GM18526 (cell line): Measurements from ENCODE around the gene BRF1.

Source experiments
- POLR2A ChIP-seq: IDR thresholded peaks from 3 replicates; pipeline ENCODE4 v1.6.1; 2011; ENCODE audit not compliant: insufficient read length; ENCODE audit errors: extremely low read depth

The BRF1 gene

DNA sequence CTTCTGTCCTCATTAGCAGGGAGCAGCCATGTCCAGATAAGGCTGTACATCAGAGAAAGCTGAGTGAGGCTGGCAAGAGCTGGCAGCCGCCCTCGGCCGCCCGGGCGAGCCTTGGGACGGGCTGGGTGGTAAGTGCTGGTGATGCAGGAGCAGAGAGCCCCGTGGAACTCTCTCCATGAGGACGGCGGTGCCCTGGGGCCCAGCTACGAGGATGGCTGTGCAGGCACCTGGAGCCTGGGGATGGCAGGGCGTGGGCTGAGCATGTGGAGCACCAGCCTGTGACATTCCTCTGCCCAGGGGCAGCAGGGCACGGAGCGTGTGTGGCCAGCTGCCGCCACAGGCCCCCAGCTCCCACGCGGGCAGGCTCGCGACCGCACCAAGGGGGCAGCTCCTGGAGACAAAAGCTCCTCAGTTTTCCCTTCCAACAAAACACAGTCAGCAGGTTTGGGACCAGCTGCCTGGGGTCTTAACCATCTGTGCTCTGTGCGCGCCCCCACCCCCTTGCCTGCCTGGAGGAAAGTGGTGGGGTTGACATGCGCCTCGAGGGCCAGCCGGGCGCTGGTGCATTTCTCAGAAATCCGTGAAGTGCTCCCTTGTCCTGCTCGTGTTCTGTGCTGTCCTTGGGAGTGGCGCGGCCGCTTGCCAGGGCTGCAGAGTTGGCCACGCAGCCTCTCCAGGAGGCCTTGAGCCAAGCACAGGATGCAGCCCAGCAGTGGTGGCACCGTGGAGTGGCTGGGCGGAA, 35.1 kb upstream of the BRF1 start:
- no peak for TF ChIP-seq POLR2A

DNA sequence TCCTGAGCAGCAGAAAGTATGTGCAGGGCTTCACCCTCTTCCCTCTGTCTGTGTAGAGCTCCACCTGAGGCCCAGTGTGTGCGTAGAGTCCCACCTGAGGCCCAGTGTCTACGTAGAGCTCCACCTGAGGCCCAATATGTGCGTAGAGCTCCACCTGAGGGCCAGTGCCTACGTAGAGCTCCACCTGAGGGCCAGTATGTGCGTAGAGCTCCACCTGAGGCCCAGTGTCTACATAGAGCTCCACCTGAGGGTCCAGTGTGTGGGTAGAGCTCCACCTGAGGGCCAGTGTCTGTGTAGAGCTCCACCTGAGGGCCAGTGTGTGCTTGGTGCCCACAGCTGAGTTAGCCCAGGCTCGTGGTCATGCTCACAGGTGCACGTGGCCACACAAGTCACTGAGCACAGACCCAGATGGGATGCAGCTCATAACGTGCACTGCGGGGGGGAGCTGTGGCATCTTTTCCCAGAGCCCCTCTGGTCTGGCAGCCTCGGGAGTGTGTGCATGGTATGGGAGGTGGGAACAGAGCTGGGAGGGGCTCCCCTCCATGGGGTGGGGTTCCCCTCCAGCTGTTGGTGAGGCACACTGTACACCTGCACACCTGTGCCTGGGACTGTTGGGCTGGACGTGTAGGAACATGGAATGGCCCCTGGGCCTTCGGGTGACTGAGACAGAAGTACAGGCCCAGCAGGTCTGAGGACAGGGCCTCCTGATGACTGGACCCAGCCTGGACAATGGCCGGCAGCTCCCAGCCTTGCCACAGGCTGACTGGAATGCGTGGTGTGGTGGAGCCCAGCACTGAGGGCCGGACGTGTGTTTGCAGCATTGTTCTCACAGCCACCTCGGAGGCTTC, 33.8 kb upstream of the BRF1 start:
- TF ChIP-seq POLR2A: no peak

DNA sequence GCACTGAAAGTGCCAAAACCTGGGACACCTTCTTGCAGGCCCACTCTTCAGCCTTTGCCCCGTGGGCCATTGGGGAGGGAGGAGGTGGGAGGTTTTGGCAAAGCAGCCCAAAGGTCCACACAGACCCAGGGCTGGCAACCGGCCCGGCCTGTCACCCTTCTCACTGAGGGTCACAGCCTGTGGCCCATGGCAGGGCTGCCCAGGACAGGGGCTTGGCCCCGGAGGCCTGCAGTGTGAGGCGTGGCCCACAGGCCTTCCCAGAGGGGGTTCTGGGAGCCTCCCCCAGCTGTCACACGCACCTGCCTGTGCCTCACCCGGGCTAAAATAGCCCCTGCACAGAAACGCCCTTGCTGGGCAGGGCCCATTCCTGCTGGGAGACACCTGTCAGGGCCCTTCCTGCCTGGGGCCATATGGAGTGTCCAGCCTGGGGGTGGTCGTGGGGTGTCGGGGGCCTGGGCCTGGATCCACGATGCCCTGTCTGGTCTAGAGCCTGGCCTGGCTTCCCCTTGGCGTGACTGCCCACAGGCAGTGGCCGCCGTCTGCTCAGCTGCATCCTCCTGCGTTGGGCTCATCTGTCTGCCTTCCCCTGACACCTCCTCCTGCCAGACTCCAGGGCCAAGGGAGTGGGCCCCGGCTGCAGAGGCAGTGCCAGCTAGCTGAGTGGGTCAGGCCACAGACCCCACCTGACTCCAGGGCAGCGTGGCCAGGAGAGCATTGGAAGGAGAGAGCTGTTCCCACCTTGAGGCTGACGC, 33.0 kb upstream of the BRF1 start:
- TF ChIP-seq POLR2A: no peak

DNA sequence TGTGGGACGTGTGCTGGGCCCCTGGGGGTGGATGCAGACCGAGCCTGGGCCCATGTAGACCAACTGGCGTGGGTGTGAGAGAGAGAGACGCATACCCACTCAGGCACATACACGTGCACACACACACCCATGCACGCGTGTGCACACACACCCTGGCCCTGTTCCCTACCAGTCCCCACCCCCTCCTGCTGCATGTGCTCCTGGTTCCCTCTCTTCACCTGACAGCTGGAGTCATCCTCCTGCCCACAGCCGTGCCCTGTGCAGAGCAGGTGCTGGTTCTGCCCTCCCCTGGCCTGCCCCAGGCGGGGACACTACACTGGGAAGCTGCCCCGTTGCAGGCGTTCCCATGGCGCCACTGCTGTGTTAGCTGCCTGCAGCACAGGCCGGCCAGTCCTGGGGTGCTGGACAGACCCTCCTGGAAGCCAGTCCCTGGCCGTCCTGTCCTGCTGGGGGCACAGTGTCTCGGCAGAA, 32.3 kb upstream of the BRF1 start:
- TF ChIP-seq POLR2A: no peak

DNA sequence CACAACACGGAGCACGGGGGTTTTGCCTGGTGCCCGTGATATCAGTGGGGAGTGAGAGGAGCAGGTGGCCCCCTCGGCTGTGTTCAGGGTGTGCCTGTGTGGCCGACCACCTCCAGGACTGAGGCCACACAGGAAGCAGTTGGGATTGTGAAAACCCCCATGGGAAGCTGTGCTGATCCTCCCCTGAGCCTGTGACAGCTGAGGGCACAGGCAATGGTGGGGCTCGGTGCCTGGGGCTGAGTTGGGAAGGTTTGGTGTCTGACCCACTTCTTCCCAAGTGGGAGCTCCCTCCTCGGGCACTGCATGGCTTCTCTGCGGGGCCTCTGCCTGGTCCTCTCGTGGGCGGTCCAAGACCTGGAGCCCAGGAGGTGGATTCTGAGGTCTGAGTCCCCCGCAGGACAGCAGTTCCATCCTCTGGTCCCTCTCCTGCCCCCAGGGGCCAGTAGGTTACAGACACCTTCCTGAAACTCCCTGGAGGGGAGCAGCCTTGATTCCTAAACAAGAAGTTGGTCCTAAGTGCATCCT, 31.6 kb upstream of the BRF1 start:
- no peak for TF ChIP-seq POLR2A

DNA sequence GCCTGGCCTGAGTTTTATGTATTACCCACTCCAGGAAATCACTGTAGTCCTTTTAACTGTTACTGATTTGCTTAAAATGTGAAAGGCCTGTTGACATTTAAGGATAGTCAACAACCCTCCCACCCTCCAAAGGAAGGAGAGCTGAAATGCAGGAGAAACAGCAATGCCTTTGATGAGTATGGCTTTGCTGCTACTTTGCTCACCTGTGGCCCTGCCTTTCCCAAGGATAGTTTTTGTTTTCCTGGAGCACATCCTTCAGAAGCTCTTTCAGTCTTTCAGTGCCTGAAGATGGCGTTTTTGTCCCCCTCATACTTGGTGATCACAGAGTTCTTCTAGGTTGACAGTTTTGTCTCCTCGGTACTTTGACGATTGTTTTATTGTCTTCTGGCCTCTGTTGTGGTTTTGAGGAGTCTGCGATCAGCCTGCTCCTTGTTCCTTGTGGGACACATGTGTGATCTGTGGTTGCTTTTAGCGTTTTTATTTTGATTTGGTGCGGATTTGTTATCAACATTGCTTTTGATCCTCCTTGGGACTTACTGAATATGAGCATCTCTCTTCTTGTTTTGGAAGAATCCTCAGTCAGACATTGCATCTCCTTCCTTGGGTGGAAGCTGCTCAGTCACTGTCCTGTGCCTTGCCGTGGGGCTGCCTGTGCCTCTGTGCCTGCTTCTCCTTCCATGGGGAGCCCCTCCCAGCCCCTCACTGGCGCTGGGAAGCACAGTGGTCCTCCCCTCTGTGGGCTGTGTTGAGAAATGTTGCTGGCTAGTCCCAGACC, 31.0 kb upstream of the BRF1 start:
- TF ChIP-seq POLR2A: no peak

DNA sequence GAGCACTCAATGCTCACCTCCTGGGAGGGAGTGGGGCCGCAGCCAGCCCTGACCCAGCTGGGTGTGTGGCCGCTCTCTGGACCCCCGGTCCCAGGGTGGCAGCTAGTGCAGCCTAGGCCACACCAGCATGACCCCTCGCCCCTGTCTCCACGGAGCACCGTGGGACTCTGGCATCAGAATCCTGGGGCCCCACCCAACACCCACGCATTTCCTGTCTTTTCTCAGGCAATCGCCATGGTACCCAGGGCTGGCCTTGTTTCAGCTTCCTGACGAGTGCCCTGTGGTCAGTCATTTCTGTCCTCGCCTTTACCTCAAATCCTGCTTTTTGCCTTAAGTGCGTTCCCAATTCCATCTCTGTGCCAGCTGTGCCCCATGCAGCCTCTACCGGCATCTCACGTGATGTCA, 29.7 kb upstream of the BRF1 start:
- TF ChIP-seq POLR2A: no peak

DNA sequence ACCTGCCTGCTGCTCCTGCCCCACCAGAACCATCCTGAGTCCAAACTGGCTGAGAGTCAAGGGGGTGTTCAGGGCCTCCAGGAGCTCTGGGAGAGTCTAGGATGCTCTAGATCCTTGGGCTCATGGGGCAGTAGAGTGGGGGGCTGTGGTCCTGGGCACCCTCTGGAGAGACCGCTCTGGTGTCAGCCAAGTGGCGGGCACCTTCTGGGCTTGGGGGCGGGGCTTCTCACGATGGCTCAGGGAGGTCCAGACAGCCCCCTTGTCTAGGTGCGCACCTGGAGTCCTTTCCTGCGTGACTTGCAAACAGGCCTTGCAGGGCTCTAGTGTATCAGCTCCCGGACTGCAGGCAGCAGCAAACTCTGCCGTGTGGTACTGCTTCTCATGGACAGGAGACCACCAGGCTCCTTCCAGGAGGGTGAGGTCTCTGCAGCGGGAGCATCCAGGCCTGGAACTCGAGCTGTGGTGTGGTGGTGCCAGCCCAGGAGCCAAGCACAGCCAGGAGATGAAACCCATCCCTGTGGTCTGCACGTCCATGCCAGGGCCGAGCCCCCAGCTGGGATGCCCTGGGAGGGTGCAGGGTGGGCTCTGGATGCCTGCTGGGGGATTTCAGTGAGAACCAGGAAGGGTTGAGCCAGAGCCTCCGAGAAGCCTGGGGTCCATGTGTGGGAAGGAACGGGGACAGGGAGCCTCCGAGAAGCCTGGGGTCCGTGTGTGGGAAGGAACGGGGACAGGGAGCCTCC, 28.8 kb upstream of the BRF1 start:
- no peak for TF ChIP-seq POLR2A

DNA sequence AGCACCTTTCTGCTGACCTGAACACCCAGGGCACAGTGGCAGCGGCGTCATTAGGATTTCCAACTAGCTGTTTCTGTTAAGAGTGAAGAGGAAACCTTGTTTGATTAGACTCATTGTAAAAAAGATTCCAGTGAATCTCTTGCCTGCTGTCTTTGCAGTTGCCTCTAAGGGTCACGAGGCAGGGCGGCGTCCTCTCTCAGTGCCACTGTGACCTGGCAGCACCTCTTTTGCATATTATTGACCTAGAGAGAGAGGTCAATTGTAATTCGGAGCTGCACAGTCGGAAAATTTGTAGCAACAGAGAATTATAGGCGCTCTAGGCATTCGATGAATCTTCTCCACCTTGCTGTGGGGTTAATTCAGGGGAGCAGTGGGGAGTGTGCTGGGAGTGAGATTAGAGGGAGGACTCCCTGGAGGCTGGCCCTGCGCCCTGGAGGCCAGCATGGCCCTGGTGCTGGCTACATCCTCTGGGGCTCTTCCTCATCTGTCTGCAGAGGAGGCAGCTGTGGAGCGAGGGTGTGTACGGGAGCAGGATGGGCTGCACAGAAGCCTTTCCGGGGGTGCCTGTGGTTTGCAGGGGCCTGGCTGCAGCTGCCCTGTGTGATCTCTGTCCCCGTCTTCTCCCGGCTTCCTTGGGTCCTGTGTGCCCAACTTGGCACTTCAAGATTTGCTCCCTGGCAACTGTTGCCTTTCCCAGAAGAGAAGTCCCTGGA, 28.0 kb upstream of the BRF1 start:
- no peak for TF ChIP-seq POLR2A

DNA sequence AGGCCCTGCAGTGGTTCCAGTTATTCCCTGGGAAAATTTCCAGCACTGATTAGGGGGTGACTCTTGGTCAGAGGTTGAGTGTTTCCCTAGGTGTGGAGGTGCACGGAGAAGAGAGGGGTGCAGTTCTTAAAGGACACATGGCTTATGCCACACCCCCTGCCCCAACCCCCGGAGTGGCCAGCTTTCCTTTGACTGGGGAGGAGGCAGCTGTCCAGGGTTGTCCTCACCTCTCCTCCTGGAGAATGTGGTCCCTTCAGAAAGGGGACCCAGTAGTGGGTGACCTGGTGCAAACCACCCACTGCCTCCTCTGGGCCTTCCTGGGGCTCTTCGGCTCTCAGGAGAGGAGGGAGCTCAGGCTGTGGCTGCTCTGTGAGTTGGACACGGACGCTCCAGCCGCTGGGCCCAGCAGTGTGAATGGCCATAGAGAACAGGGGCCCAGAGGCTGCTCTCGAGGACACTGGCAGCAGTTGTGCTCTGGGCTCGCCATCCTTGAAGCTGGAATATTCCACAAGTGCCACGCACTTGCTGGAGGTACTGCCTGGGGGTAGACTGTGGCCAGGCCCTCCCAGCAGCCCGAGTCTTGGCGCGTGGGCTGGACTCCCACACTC, 27.4 kb upstream of the BRF1 start:
- TF ChIP-seq POLR2A: no peak

DNA sequence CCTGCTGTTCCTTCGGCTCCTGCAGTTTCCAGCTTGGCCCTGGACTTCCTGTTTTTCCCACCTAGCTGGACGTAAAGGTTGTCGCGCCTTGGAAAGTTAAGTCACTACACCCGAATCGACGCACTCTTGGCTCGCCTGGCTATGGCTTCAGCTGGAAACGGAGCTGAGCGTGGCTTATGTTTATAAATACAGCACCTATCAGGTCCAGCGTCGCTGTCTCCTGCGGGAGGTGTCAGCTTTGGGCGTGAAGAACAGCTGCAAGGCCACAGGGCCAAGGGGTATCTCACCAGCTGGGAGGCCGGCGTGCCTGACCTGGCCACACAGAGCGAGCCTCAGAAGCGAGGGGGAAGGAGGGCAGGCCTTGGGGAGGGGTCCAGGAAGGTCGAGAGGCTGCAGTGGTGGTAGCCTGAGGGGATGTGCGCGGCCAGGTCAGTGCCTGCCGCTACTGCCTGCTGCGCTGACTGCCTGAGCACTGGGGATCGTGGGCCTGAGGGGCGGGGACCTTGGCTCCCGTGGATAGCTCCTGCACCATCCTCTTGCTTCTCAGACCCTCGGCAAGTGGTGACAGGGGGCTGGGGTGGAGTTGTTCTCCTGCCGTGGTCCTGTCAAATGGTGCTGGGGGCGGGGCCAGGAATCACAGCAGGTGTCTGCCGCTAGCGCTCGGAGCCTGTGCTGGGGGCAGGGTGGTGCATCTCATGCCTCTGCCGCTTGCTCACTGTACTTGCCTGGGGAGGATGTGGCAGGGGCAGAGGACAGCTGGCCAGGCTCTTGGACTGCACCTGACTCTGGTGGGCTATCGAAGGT, 26.3 kb upstream of the BRF1 start:
- no peak for TF ChIP-seq POLR2A

DNA sequence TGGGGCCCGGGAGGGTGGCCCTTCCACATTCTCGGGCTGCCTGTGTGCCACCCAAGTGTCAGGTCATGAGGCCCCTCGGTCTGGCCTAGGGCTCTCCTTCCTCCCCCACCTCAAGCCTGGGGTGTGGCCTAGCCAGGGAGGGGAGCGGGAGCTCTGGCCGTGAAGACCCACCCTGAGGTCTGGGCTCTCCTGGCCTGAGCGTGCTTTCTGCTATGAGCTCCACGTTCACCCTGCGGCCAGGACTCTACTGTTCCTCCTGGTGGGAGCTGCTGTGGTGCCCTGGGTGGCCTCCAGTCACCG, 25.7 kb upstream of the BRF1 start:
- no peak for TF ChIP-seq POLR2A
